Activated CD4-positive, alpha-beta T cell treated with anti-CD3 and anti-CD28 coated beads for 24 hours (primary cell): ENCODE results near the gene JOSD2.

ENCODE experiments used
- DNase-seq, 2 donors: peaks; one replicate each; pipeline ENCODE4 v3.0.0-alpha.2; 2020; ENCODE audit warnings: low read depth in 2 of 2

Gene JOSD2

DNA sequence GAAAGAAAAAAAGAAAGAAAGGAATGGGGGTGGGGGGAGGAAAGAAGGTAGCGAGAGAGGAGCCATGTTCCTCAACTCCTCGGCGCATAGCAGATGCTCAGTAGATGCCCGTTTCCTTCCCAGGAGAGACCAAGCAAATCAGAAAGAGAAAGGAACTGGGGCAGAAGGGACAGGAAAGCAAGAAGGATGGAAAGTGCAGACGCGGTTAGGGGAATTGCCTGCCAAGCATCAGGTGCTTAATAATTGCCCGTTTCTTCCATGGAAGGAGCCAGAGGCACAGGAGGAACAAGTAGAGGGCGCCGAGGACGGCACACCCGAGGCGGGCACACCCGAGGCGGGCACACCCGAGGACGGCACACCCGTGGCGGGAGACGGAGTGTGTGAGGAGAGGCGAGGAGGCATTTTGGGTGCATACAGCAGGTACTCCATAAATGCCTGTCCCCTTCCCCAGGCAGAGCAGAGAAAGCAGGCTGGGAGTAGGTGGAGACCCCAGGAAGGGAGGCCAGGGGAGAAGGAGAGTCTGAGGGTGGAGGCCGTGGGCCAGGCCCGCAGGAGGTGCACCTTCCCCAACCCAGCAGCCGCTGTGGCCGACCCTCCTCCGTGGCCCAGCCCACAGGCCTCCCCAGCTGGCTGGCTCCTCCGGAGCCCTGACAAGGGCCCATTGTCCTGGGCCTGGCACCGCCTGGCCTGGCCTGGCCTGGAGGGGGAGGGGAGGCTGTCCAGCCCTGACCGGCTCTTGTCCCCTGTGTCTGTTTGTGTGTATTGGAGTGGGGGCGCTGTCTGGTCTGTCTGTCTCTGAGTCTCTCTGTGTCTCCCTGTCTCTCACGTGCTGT lies 14.6 kb downstream of the JOSD2 start:
- DNase-seq: no peak

DNA sequence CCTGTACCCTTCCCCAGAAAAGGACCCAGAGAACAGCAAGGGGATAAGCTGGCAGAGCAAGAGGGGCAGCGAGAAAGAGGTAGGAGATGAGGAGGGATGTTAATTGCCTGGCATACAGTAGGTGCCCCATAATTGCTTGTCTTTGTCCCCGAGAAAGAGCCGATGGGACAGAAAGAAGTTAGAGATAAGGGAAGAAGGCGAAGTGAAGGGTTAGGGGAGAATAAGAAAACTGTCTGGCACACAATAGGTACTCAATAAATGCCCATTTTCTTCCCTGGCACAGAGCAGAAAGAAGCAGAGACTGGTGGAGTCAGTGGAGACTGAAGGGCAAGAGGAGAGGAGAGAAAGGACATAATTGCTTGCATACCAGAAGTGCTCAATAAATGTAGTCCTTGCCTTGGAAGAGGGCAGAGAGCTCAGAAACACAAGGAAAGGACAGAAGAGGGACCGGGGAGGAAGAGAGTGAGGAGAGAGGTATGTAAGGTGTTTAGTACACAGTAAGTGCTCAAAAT lies 15.9 kb downstream of the JOSD2 start:
- DNase-seq: no peak

DNA sequence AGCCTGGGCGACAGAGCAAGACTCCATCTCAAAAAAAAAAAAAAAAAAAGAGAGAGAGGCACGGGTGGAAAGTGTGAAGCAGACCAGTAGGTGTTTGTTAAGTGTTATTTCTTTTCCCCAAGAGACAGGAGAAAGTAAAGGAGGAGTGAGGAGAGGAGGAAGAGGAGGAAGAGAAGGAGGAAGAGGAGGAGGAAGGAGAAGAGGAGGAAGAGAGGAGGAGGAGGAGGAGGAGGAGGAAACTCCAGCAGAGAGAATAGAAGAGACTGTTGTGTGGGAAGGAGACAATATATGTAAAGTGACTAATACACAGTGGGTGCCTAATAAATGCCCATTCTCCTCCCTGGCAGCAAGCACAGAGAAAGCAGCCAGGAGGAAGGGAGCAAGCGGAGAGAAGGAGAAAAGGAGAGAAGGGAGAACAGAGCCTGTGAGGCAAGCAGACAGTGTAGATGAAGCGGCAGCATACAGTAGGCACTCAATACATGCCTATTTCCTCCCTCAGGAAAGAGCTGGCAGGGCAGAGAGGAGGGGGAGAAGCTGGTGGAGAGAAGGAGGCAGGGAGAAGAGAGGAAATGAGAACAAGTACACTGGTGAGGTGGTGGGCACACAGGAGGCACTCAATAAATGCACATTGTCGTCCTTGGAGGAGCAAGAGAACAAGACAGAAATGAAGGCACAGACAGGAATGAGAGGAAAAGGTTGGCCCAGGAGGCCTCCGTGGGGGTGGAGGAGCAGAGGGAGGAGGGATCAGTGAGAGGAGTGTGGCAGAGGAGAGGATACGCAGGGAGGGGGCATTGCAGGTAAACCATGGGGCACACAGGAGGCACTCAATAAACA lies 16.6 kb downstream of the JOSD2 start:
- DNase-seq: no peak

DNA sequence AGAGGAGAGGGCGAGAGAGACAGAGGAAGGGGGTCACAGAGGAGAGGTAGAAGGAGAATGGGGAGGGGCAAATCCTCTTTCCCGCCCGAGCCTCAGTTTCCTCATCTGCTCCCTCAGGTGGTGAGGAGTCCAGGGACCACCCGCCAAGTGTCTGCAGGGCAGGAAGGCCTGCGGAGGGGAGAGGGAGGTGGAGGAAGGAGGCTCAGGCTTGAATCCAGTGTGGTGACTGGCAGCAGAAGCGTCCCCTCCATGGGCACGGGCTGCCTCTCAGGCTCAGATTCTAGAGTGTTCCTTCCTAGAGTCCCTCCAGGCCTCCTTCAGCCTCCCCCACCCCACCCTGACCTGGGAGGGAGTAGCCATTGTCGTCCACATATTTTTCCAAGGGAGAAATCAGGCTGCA lies 17.8 kb downstream of the JOSD2 start:
- DNase-seq: no peak

DNA sequence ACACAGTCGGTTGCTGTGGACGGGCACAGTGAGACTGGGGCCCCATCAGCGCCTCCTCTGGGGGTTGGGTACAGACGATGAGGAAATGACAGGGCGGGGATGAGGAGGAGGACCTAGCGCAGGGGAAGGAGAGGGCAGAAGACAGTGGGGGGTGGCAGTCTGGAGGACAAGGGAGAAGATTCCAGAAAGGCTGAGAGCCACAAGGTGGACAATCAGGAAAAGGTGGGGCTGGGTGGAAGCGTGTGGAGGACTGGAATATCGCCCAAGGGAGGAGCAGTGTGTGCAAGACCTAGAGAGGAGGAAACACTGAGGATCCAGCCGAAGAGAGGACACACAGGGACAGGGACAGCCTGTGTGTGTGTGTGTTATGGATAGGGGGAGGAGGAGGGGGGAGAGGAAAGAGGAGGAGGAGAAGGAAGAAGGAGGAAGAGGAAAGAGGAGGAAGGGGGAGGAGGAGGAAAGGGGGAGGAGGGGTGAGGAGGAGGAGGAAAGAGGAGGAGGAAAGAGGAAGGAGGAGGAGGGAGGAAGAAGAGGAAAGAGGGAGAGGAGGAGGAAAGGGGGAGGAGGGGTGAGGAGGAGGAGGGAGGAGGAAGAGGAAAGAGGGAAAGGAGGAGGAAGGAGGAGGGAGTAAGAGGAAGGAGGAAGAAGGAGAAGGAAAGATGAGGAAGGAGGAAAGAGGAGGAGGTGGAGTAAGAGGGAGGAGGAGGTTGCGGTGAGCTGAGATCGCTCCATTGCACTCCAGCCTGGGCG lies 18.5 kb downstream of the JOSD2 start:
- no peak for DNase-seq

DNA sequence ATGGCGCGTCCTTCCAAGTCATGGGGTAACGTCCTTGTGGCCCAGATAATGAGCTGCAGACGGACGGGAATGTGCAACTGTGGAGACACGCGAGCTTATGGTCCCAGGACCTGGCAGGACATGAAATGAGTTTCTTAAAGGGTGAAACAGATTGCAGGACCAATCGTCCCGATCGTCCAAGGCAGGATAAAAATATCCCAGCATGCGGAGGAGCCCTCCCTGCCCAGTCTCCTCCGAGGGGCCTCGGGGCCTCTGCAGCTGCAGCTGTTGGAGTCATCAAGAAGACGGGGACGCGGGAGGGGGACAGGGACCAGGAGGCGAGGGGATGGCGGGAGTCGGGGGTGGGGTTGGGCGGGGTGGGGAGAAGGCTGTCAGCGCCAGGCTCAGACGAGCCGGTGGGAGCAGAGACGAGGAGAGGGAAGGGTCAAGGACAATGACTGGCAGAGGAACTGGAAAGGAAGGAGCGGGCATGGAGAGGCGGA lies 20.0 kb downstream of the JOSD2 start:
- no peak for DNase-seq

DNA sequence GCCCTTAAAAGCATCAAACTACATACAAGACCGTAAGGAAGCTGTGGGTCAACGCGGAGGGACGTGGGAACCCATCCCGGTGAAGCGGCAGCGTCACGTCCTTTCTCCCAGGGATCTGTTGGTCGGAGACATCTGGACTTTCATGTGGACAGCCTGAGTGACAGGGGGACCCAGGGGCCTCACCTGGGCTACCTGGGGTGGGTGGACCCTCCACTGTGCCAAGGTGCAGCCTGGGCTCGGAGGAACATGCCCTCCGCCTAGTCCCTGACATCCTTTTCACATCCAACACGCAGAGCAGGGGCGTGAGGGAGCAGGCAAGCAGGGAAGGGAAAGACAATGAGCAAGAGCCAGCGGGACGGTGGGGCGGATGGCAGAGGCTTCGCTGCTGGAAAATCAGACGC lies 20.6 kb downstream of the JOSD2 start:
- no peak for DNase-seq

DNA sequence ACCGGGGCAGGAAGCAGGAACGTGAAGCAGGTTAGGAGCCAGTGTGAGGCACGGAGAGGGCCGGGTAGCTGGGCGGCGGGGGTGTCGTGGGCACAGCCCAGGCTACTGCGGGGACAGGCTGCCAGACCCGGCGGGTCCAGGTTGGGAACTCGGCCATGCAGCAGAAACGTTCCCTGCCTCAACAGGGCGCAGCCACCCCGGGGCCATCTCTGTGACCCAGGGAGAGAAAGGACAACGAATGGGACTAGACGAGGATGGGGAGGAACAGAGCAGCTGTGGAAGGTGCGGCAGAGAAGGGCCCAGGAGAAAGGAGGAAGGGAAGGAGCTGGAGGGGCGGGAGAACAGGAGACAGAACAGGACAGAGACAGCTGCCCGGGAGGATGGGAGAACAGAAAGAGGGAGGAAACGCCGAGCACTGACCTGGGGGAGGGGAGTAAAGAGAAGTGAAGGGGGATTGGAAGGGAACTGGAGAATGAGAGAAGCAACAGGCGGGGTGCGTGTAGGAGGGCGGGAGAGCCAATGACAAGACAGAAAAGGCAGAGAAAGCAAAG lies 21.5 kb downstream of the JOSD2 start:
- no peak for DNase-seq

DNA sequence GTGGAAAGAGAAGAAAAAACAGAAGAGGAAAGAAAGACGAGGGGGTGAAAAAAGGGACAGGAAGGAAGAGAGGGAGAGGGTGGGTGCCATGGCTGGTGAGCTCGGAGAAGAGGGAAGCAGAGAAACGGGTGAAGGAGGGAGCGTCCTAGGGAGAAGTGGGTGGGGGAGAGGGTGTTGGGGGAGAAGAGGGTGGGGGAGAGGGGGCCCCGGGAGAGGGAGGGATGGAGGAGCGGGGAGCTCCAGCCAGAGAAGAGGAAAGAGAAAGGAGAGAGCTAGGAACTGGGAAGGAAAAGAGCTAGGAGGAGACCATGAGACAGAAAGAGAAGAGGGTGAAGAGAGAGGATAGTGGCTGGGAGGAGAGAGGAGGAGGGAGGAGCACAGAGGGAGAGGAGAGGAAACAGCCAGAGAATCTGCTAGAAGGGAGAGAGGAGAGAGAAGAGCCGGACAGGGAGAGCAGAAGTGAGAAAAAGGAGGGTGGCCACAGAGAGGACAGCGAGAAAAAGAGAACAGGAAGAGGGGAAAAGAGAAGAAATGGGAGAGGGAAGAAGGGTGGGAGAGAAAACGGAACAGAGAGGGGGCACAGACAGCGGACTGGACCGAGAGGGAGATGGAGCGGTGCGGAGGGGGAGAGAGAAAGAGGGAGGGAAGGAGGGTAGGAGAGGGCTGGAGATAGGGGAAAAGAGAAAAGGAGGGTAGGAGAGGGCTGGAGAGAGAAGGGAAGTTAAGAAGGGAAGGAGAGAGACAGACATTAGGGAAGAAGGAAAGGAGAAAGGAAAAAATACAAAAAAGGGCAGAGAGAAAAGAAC lies 22.4 kb downstream of the JOSD2 start:
- DNase-seq: no peak

DNA sequence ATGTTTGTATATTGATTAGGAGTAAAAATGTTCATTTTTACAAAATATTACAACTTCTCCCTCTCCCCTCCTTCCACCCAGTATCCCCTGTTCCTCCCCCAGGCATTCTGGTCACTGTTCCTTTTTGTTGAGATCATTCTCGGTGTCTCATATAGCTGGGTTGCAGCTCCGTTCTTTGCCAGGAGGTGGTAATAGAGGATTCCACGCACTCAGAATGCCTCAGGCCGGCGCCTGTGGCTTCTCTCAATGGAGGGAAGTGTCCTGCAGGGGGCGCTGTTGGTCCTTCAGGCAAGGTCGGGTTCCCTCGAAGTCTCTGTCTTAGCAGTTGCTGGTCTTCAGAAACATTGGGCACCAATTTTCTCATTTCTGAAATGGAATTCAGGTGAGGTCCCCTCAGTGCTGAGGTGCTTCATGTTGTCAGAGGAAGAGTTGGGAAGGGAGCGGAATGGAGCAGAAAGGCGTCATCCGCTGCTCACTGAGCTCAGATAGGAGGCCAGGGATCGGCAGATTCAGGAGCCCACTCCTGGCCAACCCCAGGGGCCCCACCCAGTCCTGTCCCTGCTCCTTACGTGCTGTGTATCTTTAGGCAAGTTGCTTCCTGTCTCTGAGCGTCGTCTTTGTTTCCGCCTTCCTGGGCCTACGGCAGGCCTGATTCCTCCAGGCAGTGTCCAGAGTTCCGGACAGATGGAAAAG lies 24.0 kb downstream of the JOSD2 start:
- peak; percentile 36 to 63 for DNase-seq

DNA sequence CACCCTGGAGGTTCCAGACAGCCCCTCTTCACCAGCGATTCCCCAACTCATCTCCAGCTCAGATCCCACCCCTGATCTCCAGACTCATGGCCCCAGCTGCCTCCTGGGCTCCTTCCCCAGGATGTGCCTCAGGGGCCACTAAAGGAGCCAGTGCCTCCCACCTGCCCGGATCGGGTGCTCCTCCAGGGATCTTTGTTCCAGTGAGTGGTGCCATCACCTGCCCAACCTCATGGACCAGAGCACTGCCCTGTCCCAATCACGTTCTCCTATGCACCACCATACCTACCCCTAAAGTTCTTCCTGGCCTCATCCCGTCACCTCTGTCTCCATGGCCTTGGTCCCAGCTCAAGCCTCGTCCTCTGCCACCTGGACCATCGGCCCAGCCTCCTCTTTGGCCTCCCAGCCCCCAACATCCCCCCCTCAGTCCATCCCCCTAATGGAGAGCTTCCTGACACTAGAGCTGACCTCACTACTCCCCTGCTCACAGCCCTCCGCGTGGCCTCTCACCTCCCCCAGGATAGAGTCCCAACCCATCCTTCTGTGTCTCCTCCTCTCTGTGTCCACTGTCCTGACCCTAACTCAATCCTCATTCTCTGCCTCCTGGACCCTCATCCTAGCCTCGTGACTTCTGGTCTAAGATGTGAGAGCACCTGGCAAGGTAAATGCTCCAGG lies 25.6 kb downstream of the JOSD2 start:
- DNase-seq: no peak

DNA sequence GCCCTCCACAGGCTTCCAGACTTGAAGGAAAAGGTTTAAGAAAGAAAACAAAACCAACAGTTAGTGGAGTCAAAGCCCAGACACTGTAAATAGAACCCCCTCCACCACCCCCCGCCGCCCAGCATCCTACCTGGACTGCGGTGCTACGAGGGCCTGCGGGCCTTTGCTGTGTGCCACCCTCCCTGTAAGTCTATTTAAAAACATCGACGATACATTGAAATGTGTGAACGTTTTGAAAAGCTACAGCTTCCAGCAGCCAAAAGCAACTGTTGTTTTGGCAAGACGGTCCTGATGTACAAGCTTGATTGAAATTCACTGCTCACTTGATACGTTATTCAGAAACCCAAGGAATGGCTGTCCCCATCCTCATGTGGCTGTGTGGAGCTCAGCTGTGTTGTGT lies 28.1 kb downstream of the JOSD2 start:
- no peak for DNase-seq

DNA sequence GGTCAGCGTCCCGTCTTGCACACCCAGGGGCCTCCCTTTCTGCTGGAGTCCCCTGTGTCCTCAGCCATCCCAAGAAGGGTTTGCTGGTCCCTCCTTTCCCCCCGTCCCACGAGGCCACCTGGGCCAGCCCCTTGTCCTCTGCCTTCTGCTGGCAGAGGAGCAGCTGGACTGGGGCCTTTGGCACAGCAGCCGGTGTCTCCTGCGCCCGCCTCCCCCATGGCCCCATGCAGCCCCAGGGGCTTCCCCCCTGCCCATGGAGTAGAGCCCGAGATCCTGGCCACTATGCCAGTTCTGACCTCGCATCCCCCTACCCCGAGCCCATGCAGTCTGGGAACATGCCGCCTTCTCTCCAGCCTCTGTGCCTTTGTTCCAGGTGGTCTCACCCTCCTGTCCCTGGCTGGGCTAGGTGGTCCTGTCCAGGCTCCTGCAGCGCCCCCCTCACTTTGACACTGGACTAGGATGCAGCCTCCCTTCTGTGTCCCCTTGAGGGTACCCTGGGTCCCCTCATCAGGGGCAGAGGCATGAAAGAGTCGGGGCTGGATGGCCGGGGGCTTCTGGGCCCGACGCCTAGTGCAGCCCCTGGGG lies 28.6 kb downstream of the JOSD2 start:
- DNase-seq: no peak

DNA sequence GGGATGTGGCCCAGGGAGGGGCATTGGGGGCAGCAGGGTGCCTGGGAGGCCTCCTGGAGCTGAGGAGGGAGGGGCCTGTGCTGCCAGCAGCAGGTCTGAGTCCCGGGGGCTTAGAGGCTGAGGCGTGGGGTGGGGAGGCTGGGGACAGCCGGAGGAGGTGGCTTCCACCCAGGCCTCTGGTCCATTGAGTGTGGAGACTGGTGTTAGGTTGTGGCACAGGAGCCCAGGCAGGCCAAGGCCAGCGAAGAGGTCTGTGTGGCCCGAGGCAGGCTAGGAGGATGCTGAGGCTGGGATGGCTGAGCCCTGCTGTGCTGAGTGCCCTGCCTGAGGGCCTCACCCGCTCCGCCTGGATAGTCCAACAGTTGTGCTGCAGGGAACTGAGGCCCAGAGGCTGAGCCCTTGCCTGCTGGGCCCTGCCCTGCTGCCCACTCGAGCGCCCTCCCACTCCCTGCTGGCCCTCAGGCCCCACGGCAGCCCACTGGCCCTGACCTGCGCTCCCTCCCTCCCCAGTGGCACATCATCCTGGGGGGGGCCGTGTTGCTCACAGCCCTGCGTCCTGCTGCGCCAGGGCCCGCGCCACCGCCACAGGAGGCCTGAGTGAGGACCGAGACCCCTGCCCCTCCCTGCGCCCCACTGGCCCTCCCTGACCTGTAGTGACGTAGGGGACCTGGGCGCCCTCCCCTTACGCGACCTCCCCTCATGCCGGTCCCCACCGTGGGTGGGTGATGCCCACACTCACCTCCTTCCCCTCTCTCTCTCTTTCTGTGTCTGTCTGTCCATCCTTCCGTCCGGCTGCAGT lies 29.4 kb downstream of the JOSD2 start:
- no peak for DNase-seq

DNA sequence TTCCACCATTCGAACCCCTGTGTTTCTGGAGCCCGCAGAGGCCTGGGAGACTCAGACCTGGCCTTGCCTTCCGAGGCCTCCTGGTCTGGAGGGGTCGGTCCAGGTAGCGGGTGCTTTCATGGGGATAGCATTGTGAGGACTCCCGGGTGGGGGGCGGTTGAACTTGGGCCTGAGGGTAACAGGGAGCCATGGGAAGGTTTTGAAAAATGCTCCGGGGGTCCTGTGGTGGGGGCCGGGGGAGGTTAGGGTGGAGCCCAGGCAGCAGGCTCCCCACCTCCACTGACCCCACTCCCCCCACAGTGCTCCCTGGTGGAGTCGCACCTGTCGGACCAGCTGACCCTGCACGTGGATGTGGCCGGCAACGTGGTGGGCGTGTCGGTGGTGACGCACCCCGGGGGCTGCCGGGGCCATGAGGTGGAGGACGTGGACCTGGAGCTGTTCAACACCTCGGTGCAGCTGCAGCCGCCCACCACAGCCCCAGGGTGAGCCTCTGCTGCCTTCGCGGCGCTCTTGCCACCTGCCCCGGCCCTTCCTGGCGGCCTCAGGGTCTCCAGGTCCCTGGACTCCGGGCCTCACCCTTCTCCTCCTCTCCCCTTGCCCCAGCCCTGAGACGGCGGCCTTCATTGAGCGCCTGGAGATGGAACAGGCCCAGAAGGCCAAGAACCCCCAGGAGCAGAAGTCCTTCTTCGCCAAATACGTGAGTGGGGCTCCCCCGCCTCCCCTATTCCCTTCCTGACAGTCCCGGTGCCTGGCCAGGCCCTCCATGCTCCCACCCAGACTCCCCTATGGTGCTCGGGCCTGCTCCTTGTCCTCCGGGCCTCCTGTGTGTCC lies 30.5 kb downstream of the JOSD2 start:
- DNase-seq: no peak

DNA sequence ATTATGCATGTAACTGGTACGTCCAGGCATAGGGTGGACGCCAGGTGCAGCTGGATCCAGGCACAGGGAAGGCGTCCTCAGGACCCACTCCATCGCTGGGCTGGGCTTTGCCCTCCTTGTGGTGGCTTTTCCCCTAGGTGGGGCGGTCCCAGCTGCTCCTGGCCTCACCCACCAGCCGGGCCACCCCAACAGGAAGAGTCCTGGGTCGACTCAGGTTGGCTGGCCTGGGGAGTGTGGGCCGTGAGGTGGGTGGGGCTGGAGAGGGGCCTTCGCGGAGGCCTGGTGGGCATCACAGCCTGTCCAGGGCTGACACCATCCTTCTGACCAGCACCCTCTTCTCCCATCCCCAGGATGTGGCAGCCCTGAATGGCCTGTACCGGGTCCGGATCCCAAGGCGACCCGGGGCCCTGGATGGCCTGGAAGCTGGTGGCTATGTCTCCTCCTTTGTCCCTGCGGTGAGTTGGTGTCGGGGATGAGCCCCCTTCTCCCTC lies 31.2 kb downstream of the JOSD2 start:
- DNase-seq: no peak
